H1 (cell line): ENCODE measurements around the gene PAGE1.

ENCODE experiments used
- BCL11A ChIP-seq, 2 experiments: IDR thresholded peaks; one replicate each; pipeline ENCODE4 v1.6.1; 2011; ENCODE audit warnings: low read depth in 2 of 2, low read length in 2 of 2, mild to moderate bottlenecking in 2 of 2
- CEBPB ChIP-seq: IDR thresholded peaks from 2 replicates; pipeline ENCODE4 v1.6.1; 2012; ENCODE audit warnings: low read depth, low read length
- CTCF ChIP-seq, 3 experiments: IDR thresholded peaks; 1 replicate in 2 of 3; 2 replicates in 1 of 3; pipeline versions ENCODE4 v1.5.1 to v1.6.1; 2011; ENCODE audit warnings: low read length in 3 of 3, mild to moderate bottlenecking in 3 of 3, inconsistent platforms in 2 of 3, low read depth in 1 of 3, moderate library complexity in 1 of 3; ENCODE audit not compliant: insufficient read depth in 1 of 3; ENCODE audit errors: control extremely low read depth in 1 of 3
- EP300 ChIP-seq, 2 experiments: IDR thresholded peaks; 1 replicate in 1 of 2; 2 replicates in 1 of 2; pipeline ENCODE4 v1.6.1; 2011 to 2012; ENCODE audit warnings: low read depth in 2 of 2, low read length in 2 of 2, mild to moderate bottlenecking in 2 of 2, borderline replicate concordance in 1 of 2, inconsistent platforms in 1 of 2, moderate library complexity in 1 of 2
- EZH2 ChIP-seq: fragments of 200-600 bp; sonication (generic); IDR thresholded peaks from 2 replicates; pipeline ENCODE4 v1.7.1; 2012; ENCODE audit warnings: low read depth, mild to moderate bottlenecking, moderate library complexity, low read length, inconsistent platforms; ENCODE audit not compliant: severe bottlenecking
- HDAC2 ChIP-seq, 2 experiments: fragments of 300-600 bp in 1 of 2; sonication (generic) in 1 of 2; IDR thresholded peaks; 2 replicates each; pipeline ENCODE4 v1.6.1; 2011 to 2012; ENCODE audit warnings: low read depth in 2 of 2, low read length in 2 of 2, mild to moderate bottlenecking in 2 of 2, moderate library complexity in 2 of 2, borderline replicate concordance in 1 of 2, inconsistent platforms in 1 of 2
- MAFK ChIP-seq: IDR thresholded peaks from 2 replicates; pipeline ENCODE4 v1.6.1; 2012; ENCODE audit warnings: low read depth, mild to moderate bottlenecking, improper control_type of control experiment, low read length
- POLR2A ChIP-seq, 2 experiments: IDR thresholded peaks; 1 replicate in 1 of 2; 2 replicates in 1 of 2; pipeline ENCODE4 v1.6.1; 2011; ENCODE audit warnings: low read depth in 2 of 2, low read length in 2 of 2, mild to moderate bottlenecking in 2 of 2; ENCODE audit errors: control extremely low read depth in 1 of 2
- RAD21 ChIP-seq, 2 experiments: IDR thresholded peaks in 1 of 2; conservative IDR thresholded peaks in 1 of 2; 2 replicates each; pipeline ENCODE4 v1.6.1; 2011; ENCODE audit warnings: low read depth in 2 of 2, low read length in 2 of 2, improper control_type of control experiment in 1 of 2, inconsistent platforms in 1 of 2, mild to moderate bottlenecking in 1 of 2, moderate library complexity in 1 of 2
- RFX5 ChIP-seq: IDR thresholded peaks from 2 replicates; pipeline ENCODE4 v1.6.1; 2011; ENCODE audit warnings: low read depth, low read length, improper control_type of control experiment, borderline replicate concordance
- SP2 ChIP-seq: IDR thresholded peaks from 2 replicates; pipeline ENCODE4 v1.6.1; 2012; ENCODE audit warnings: mild to moderate bottlenecking, low read length, inconsistent platforms
- TAF1 ChIP-seq: IDR thresholded peaks from 2 replicates; pipeline ENCODE4 v1.6.1; 2011; ENCODE audit warnings: mild to moderate bottlenecking, low read depth, low read length
- ZNF274 ChIP-seq: IDR thresholded peaks from 2 replicates; pipeline ENCODE4 v1.7.0; 2012; ENCODE audit warnings: low read length, borderline replicate concordance; ENCODE audit errors: extremely low read depth

DNA sequence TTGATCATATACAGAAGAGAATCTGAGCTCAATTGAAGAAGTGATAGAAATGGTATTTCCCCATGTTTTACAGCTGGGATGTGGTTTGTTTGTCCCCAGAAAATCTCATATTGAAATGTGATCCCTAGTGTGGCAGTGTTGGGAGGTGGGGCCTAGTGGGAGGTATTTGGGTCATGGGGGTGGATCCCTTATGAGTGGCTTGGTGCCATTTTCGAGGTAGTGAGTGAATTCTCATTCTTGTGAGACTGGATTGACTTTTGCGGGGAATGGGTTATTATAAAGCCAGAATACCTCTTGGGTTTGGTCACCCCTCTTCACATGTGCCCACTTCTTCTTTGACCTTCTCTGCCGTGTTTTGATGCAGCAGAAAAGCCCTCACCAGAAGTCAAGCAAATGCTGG lies 29.6 kb upstream of the PAGE1 start:
- no peak for TF ChIP-seq ZNF274
- TF ChIP-seq CTCF (IDR thresholded peaks at IDR 0.05; ENCODE audit: control extremely low read depth in 1 of 3, insufficient read depth in 1 of 3, low read depth in 1 of 3, low read length in 3 of 3) = no peak
- no peak for TF ChIP-seq POLR2A (IDR thresholded peaks at IDR 0.05; ENCODE audit: control extremely low read depth in 1 of 2, low read depth in 2 of 2, low read length in 2 of 2)
- no peak for TF ChIP-seq RFX5
- TF ChIP-seq HDAC2 (IDR thresholded peaks at IDR 0.05; ENCODE audit: borderline replicate concordance in 1 of 2, low read depth in 2 of 2, low read length in 2 of 2) = no peak
- no peak for TF ChIP-seq SP2
- TF ChIP-seq BCL11A (IDR thresholded peaks at IDR 0.05; ENCODE audit: low read depth in 2 of 2, low read length in 2 of 2) = no peak
- no peak for TF ChIP-seq RAD21 (IDR thresholded peaks at IDR 0.05 in 1 of 2, conservative IDR thresholded peaks at IDR 0.05 in 1 of 2; ENCODE audit: low read depth in 2 of 2, low read length in 2 of 2)
- no peak for TF ChIP-seq CEBPB
- TF ChIP-seq TAF1 = no peak
- TF ChIP-seq EP300 (IDR thresholded peaks at IDR 0.05; ENCODE audit: borderline replicate concordance in 1 of 2, low read depth in 2 of 2, low read length in 2 of 2) = no peak
- no peak for TF ChIP-seq EZH2
- TF ChIP-seq MAFK = no peak
